ENCODE measurements around the gene MOSMO.

MOSMO gene

DNA sequence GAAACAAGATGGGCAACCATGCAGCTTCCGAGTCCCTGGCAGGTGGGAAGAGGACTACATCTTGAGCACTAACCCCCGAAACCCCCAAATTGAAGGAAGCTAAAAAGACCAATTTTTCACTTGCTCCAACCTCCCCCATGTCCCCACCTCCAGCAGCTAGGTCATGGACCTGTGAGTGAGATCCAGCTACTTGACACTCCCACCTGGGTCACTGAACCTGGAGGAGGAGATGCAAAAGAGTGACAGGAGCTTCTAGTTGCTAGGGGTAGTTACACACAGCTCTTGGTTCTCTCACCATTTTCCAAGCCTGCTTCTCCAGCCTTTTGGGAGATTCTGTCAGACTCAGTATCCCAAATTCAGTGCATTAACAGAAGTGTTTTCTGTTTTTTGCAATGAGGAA, 18.2 kb upstream of the MOSMO start:
- DNase-seq (ENCODE audit: extremely low read depth, low read depth), result no peak

DNA sequence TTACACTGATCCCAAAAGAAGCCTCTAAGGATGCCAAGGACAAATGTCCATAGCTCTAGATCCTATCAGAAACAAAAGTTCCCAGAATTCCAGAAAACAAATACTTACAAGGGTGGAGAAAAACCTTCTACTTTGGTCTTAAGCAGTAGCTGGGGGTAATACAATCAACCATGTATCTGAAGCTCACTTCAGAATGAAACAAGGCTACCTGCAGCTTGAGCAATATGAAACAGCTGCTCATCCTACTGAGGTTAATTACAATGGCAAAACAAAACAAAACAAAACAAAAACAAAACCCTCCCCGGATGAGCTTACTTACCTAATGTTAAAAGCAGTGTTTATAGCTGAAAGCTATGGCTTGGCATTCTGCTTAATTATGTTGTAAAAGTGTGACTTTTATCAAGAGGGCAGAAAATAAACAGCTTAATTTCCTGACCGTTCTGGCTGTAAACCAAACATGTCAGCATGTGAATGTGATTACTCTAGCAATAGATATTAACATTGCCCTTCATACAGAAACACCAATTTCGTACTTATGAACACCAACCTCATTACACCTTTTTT, 17.4 kb upstream of the MOSMO start:
- DNase-seq (ENCODE audit: extremely low read depth, low read depth), result no peak
- TF ChIP-seq, protein P1, sequence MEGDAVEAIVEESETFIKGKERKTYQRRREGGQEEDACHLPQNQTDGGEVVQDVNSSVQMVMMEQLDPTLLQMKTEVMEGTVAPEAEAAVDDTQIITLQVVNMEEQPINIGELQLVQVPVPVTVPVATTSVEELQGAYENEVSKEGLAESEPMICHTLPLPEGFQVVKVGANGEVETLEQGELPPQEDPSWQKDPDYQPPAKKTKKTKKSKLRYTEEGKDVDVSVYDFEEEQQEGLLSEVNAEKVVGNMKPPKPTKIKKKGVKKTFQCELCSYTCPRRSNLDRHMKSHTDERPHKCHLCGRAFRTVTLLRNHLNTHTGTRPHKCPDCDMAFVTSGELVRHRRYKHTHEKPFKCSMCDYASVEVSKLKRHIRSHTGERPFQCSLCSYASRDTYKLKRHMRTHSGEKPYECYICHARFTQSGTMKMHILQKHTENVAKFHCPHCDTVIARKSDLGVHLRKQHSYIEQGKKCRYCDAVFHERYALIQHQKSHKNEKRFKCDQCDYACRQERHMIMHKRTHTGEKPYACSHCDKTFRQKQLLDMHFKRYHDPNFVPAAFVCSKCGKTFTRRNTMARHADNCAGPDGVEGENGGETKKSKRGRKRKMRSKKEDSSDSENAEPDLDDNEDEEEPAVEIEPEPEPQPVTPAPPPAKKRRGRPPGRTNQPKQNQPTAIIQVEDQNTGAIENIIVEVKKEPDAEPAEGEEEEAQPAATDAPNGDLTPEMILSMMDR (IDR thresholded peaks at IDR 0.05; ENCODE audit: low read depth, low read length, missing control alignments), result no peak
- H3K4me3 ChIP-seq (replicated peaks; ENCODE audit: low read depth, low read length), result no peak overlapping the region

More for the DNA sequence above, 18.2 kb upstream of the MOSMO start:
- H3K4me3 ChIP-seq (replicated peaks; ENCODE audit: low read depth, low read length), result no peak overlapping the region
- TF ChIP-seq, protein P1 (IDR thresholded peaks at IDR 0.05; ENCODE audit: low read depth, low read length, missing control alignments), result no peak

DNA sequence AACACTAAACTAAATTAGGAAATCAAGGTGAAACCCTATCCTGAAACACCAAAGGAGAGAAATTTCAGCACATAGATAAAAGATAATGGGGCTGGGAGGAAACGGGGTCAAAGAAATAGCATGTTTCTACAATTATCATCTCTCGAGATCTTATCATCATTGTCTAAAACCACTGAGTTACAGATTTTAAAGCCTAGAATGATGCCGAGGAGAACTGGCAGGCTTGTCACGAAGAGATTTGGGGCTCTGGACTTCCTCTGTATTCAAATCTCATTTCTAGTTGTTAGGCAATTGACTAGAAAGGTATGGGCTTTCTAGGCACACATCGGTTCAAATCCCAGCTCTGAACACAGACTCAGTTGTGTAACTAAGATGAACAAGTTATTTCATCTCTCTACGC, 16.3 kb upstream of the MOSMO start:
- TF ChIP-seq, protein P1 (IDR thresholded peaks at IDR 0.05; ENCODE audit: low read depth, low read length, missing control alignments), result no peak
- DNase-seq (ENCODE audit: extremely low read depth, low read depth), result no peak
- no peak overlapping the region for H3K4me3 ChIP-seq (replicated peaks; ENCODE audit: low read depth, low read length)

DNA sequence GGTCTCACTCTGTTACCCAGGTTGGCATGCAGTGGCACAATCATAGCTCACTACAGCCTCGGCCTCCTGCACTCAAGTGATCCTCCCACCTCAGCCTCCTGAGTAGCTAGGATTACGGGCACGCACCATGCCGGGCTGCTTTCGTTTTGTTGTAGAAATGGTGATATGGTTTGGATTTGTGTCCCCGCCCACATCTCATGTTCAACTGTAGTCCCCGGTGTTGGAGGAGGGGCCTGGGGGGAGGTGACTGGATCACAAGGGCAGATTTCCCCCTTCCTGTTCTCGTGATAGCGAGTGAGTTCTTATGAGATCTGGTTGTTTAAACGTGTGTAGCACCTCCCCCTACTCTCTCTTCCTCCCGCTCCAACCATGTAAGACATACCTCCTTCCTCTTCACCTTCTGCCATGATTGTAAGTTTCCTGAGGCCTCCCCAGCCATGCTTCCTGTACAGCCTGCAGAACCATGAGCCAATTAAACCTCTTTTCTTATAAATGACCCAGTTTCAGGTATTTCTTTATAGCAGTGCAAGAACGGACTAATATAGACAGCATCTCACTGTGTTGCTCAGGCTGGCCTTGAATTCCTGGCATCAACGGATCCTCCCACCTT, 12.9 kb upstream of the MOSMO start:
- H3K4me3 ChIP-seq (replicated peaks; ENCODE audit: low read depth, low read length), result no peak overlapping the region
- DNase-seq (ENCODE audit: extremely low read depth, low read depth), result no peak
- TF ChIP-seq, protein P1 (IDR thresholded peaks at IDR 0.05; ENCODE audit: low read depth, low read length, missing control alignments), result no peak

DNA sequence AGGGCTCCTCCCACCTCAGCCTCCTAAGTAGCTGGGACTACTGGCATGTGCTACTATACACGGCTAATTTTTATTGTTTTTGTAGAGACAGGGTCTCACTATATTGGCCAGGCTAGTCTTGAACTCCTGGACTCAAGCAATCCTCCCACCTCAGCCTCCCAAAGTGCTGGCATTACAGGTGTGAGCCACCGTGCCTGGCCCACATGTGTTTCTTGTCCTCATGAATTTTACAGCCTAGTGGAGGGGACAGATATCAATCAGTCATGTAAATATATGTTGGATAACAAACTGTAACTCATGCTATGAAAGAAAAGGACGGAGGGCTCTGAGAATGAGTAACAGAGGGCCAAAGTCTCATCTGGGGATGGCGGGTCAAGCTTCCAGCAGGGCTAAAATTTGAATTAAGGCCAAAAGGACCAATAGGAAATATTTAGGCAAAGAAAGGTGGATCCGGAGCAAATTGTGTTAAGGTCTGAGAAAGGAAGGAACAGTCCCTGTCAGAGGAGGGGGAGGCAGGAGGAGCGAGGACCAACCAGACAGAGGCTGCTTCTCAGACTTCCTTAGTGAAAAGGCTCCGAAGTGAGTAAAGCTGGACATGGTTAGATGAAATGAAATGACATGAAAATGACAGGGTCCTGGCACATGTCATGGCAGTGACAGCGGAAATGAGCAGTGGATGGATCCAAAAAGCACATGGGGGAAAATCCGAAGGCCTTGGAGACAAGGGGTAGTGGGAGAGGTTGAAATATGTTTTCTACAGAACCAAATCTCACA, 10.8 kb upstream of the MOSMO start:
- TF ChIP-seq, protein P1 (IDR thresholded peaks at IDR 0.05; ENCODE audit: low read depth, low read length, missing control alignments), result no peak
- no peak for DNase-seq (ENCODE audit: extremely low read depth, low read depth)
- no peak overlapping the region for H3K4me3 ChIP-seq (replicated peaks; ENCODE audit: low read depth, low read length)

DNA sequence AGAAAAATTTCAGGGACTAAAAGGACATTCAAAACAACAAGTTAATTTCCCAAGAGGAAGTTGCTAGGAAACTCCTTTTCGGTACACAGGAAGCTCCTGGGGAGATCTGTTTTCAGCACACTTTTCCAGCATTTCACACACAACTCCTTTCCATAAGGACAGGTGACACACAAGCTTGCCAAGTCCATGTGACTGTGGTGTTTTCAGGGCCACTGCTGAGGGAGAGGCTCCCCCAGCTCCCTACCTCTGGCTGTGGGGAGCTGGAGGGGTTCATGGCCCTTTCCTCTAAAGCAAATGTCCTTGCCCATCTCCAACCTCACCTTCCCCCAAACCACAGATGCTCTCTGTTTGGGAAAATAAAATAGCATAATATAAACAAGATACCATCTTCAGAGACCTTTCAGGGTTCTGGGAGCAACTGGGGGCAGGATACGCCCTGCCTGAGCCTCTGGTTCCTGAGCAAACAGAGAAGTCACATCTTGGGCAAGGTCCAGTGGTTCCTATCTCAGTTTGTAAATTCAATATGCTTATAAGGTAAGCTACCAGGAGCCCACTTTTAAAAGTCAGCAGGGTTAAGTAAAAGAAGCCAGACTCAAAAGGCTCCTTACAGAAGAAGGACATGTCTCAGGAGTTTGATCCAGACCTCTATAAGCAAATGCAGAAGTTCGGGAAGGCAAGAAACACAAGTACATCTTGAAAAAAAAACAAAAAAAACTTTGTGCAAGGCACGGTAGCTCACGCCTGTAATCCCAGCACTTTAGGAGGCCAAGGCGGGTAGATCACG, 10.0 kb upstream of the MOSMO start:
- DNase-seq (ENCODE audit: extremely low read depth, low read depth), result no peak
- TF ChIP-seq, protein P1 (IDR thresholded peaks at IDR 0.05; ENCODE audit: low read depth, low read length, missing control alignments), result no peak
- H3K4me3 ChIP-seq (replicated peaks; ENCODE audit: low read depth, low read length), result no peak overlapping the region

All from HFF-Myc (cell line).